ENCODE measurements around the gene SARNP.

GRCh38 chr12:55732288-55732687, 85.2 kb downstream of the SARNP start:
- TF ChIP-seq, protein P1, sequence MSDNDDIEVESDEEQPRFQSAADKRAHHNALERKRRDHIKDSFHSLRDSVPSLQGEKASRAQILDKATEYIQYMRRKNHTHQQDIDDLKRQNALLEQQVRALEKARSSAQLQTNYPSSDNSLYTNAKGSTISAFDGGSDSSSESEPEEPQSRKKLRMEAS (IDR thresholded peaks at IDR 0.05) = no peak
- TF ChIP-seq TCF12 (IDR thresholded peaks at IDR 0.05; ENCODE audit: low read depth) (no peak), CREB1 (IDR thresholded peaks at IDR 0.05; ENCODE audit: low read depth) (no peak), ZBTB7A (IDR thresholded peaks at IDR 0.05; ENCODE audit: low read depth) (no peak), YY1 (IDR thresholded peaks at IDR 0.05; ENCODE audit: low read depth) (no peak), EGR1 (IDR thresholded peaks at IDR 0.05) (no peak), RAD21 (IDR thresholded peaks at IDR 0.05; ENCODE audit: low read depth) (no peak), EP300 (IDR thresholded peaks at IDR 0.05; ENCODE audit: borderline replicate concordance) (no peak), REST (IDR thresholded peaks at IDR 0.05; ENCODE audit: low read depth) (no peak), CEBPB (IDR thresholded peaks at IDR 0.05) (no peak), FOXM1 (IDR thresholded peaks at IDR 0.05; ENCODE audit: borderline replicate concordance, low read depth) (no peak), TAF1 (IDR thresholded peaks at IDR 0.05; ENCODE audit: low read depth) (no peak)
- TF ChIP-seq, protein P2, sequence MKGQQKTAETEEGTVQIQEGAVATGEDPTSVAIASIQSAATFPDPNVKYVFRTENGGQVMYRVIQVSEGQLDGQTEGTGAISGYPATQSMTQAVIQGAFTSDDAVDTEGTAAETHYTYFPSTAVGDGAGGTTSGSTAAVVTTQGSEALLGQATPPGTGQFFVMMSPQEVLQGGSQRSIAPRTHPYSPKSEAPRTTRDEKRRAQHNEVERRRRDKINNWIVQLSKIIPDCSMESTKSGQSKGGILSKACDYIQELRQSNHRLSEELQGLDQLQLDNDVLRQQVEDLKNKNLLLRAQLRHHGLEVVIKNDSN (IDR thresholded peaks at IDR 0.05) = no peak

All from Ishikawa (cell line).